Adipose tissue (tissue), 3 donors: Measurements from ENCODE around the gene CRYBA1. TPM values are rescaled to one million over a fixed set of nuclear protein-coding genes. Genes with fewer than 3 reads are reported as not detected.

Experiments
- H3K27ac ChIP-seq: one replicate; pipeline ENCODE4 v1.5.1; 2013; ENCODE audit warnings: low read depth, low read length
- WGBS, 3 donors: extraction: QIAGEN DNeasy Blood & Tissue Kit; methylation state at CpG; one replicate each; pipeline ENCODE4 v1.1.7; 2013; 5-methylcytosine and 5-hydroxymethylcytosine counted together
- polyA plus RNA-seq, 3 donors: library from polyadenylated mRNA; stranded (reverse); fragments of 200-250 nt; gene quantifications; one replicate each; pipeline ENCODE4 v1.2.3, GENCODE V29; 2013
- donor health status: healthy with polysubstance abuse.
- donor health status: Bipolar disorder and iron deficiency.
- donor health status: healthy.

CRYBA1 gene
- polyA plus RNA-seq, 3 donors, result not detected

GRCh38 chr17:29303386-29303785, 56.7 kb downstream of the CRYBA1 start:
- WGBS, 3 donors, result 58 to 79% (median 61%) methylated on average over 3 of the region's 3 CpGs
- H3K27ac ChIP-seq, result no peak overlapping the region

Other genes starting within 250 kb of the CRYBA1 start
- under 1 TPM in 2 of 3 donors, not detected in 1; 0.21 to 0.25 TPM for gene SEZ6, start 240.8 kb upstream of the CRYBA1 start, polyA plus RNA-seq
- gene PIPOX, start 203.7 kb upstream of the CRYBA1 start, polyA plus RNA-seq, result under 1 TPM; 0.25 to 0.67 (median 0.33) TPM
- 10 to 100 TPM; 14.3 to 33.3 (median 18.6) TPM for gene MYO18A, start 66.5 kb upstream of the CRYBA1 start, polyA plus RNA-seq
- 10 to 100 TPM in 1 of 3 donors, 1 to 10 TPM in 2; 4.9 to 11.6 (median 8.9) TPM for gene NUFIP2, start 47.3 kb downstream of the CRYBA1 start, polyA plus RNA-seq
- 10 to 100 TPM in 2 of 3 donors, 1 to 10 TPM in 1; 3.4 to 11.9 (median 10.5) TPM for gene TAOK1, start 143.5 kb downstream of the CRYBA1 start, polyA plus RNA-seq